HG02840 (cell line): ENCODE measurements around the gene TTC31.
"Not testable (repeated sequence)": the region's sequence is repeated elsewhere in the genome, so short reads cannot be mapped to it uniquely, and the experiment has no call there.

Experiments
- ATAC-seq: cut with Tn5 transposase; IDR thresholded peaks from one replicate; pipeline ENCODE4 v1.9.1; 2021; ENCODE audit warnings: mild to moderate bottlenecking, moderate library complexity, moderate number of reproducible peaks; ENCODE audit not compliant: unreplicated experiment, low FRiP score

Gene TTC31

DNA sequence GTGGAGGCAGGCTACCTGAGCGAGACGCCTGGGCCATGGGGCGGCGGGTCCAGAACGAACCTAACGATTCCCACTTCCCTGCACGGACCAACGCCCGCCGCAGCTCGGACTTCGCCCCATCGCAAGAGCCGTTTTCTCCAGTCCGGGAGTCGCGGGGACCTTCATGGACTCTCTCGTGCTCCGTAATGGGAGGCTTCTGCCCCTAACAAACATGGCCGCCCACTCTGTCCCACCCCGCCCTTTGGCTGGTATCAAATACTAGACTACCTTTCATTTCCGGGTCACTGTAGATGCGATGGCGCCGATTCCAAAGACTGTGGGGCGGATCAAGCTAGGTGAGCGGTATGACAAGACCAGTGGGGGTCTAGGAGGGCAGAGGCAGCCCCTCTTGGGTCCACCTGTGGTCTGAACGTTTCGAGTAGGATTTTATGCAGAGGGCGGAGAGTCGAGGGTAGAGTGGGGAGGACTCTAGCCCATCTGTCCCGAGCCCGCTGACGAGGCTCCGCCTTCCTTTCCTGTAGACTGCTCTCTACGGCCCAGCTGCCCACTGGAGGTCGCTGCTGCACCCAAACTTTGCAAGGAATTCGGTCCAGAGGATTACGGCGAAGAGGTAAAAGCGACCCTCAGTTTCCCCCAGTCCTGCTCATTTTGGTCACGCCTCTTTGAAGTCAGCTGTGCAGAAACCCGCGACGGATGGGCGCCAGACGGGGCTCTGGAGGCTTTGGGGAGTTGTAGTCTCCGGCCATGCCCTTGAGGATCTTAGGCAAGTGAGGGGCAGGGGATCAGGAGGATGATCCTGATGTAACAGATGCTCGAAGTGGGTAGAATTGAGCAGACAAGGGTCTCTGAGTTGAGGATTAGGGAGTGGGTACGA lies at the start of gene TTC31, which contains the start of gene CCDC142:
TSS of gene TTC31 (plus strand) at position 281 of the 874 bp plus-strand sequence. CDS start at position 296, 15 bp downstream.
TSS of gene CCDC142 (minus strand) at position 198 of the 874 bp plus-strand sequence. CDS start at position 37, 161 bp downstream.
- ATAC-seq: peak; percentile 90

DNA sequence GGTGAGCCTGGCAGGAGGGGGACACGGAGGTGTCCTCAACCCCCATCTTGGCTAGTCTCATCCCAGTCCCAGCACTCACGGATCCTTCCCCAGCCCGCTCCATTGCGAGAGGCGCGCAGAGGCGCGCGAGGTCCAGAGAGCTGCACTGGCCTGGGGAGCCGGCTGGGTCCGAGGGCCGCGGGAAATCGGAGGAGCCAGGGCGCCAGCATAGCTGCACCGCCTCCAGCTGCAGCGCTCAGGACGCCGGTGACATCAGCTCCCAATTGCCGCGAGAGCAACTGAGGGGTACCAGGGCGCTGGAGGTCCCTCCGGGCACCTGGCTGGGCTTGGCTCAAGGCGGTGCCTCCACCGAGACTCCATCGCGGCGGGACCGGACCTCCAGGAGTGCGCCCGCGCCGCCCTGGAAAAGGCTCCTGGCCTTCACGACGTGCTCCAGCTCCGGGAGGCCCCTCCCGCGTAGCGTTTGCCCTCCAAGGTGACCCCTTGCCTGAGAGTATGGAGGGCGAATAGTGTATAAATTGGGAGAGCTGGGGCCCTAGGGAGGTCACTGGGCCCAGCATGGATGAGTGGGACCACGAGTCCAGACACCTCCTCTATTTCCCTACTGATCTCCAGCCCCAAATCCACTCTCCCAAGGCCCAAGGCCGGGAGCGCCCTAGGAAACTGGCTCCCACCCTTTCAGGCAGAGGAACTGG lies 46.6 kb upstream of the TTC31 start:
- ATAC-seq: no peak

DNA sequence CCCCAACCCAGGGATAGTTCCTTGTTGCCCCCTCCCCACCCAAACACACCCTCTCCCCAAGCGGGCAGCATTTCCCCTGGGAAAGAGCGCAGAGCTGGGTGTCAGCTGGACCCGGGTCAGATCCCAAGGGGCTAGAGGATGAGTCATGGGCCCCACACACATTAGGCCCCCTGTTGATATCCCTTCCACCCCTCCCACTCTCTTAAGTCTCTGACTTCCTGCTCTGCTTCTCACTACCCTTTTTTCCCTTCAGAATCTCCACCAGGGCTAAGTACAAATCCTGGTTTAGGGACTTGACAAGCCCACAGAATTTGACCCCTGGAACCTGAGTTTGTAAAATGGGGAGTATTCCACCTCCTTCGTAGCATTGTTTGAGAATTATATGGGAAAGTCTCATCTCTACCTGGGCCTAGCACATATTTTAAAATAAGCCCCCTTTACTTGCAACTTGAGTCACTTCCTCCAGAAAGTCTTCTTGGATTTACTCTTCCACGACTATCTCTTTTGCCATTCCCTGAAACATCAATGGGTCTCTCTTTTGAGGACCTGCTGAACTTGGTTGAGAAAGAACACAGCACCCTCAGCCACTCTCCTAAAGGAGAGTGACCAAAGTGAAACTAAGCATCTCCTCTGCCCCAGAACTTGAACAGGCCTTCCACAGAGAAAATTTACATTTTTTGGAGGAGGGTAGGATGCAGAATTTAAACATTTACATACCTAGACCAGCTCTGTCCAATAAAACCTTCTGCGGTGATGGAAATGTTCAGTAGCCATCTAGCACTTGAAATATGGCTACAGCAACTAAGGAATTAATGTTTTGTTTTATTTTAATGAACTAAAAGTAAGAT lies 45.8 kb upstream of the TTC31 start:
- no peak for ATAC-seq

DNA sequence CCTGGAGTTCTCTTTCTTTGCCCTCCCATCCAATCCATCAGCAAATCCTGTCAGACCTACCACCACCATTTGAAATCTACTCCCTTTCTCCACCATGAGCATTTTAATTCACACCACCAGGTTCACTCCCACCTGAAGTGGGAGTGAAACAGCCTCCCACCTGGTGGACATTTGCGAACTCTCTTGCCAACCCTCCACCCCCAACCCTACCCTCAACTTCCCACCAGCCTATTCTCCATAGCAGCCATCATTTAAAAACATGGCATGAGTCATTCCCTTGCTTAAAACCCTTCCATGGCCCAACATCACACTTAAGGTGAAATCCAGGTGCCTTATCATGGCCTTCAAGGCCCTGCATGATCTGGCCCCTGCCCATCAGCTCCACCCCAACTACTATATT lies 44.6 kb upstream of the TTC31 start:
- no peak for ATAC-seq

DNA sequence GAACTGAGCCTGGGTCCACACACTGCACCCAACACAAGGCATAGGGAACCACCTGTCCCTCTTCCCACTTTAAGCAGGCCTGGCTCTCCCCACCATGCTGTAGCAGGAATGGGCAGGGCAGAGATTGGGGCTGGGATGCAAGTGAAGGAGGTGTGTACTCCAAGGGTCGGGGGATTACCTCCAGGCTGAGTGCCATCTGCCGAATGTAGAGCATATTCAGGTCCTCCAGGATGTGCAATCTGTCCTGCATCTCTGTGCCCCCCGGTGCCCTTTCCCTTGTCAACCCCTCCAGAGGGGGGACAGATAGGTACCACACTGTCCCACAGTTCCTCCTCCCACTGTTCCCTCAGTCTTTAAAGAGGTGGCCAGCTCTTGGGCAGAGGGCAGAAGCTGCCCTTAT lies 43.5 kb upstream of the TTC31 start:
- no peak for ATAC-seq

DNA sequence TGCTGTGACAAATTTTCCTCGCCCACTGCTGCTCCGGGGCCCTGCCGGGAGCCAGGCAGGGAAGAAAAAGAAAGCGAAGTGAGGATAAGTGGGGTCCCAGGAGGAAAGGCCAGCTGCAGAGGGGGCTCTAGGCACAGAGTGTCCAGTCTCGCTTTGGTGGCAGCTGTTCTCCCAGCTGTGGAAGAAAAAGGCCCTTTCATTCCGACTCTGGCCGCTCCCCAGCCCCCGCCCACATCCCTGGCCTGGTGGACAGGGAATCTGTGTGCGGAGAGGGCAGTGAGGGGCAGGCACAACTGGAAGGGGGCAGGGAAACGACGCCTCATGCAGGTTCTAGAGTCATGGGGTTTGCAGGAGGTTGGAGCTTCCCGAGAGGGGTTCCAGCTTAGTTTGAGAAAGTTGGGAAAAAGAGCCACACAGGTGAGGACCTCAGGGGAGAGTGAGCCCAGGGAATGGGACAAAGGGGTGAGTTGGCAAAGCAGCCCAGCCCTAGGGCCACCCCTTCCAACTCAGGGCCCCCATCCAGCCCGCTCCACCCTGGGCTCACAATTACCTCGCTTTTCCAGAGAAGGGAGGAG lies 43.0 kb upstream of the TTC31 start:
- no peak for ATAC-seq

DNA sequence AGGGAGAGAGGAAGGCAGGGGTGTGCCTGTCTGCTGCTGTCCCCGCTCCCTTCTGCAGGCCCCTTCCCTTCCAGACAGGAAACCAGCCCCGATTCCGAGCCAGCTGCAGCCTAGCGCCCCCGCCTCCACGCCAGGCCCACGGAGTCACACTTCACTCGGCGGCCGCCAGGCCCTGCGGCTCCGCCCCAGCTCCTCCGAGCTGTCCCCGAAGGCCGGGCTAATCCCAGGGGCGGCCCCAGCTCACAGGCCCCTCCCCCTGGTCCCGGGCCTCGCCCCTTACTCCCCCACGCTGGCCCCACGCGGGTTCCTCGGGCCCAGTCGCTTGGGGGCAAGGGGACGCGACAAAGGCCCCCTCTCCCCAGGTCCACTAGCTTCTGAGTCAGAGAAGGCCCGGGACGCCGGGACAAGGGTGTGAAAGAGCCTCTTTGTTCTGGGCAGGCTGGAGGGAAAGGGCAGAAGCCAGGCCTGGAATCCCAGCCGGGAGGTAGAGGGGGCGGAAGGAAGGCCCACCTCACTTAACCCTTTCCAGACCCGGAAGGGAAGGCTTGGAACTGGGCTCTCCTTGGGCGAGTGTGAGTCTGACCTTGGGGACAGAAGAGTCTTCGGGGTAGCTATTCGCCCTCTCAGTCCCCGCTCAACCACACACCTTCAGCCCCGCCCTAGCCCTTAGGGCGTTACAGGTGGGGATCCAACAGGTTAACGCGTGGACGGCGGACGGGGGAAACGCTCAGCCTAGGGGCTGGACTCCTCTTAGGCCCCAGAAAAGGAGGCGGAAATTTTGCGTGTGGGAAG lies 42.3 kb upstream of the TTC31 start:
- peak; percentile 52 for ATAC-seq

DNA sequence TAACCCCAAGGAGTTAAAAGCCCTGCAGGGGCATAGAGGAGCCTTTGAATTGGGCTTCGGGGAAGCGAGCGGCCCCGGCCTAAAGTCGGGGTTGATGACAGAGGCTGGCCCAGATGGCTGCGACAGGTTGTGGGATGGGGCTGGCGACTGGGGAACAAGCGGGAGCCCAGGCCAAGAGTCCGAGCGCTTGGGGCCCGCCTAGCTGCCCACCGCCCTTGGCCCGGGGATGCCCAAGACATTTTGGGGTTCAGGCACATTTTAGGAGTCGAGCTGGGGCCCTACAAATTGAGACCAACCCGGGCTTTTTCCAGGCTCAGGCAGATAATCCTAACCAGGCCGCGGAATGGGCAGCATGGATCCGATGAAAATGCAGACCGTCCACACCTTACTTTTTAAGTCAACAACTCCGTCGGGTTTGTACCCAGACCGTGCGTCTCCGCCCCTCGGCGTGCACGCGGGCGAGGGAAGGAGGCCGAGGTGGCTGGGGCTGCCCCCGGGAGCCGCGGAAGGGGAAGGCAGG lies 41.7 kb upstream of the TTC31 start:
- ATAC-seq: no peak

DNA sequence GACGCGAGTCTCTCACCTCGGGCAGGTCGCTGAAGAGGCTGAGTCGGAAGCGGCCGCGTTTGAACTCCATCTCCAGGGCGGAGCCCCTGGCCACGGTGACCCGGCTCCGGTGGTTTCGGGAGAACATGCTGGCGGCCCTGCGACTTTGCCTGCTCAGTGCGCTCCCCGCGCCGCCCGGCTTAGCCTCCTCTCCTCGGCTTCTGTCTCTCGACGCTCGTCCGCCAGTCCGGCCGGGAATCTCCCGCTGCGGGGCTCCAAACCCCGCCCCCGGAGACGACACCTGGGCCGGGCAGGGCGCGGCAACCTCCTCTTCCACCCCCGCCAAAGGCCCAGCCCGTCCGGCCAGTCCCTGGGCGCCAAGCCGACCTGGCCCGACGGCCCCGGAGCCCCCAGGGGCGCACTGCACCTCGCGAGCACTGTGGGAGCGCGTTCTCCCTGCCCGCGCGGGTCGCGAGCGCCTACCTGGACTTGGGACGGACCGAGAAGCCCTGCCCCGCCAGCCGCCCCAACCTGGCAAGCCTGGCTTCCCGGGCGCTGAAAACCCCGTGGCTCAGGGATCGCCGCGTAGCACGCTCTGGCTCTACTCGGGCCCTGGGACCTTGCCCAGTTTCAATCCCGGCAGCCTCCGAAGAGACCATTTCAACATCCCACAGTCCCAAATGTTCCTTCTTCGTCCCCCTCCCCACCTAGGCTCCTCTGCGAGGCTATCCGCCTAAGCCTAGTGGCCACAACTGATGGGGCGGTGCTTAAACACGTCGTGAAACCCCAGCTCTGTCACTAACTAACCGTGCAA lies 41.0 kb upstream of the TTC31 start, which contains the start of gene RTKN:
TSS of gene RTKN (minus strand) at position 248 of the 793 bp plus-strand sequence. CDS start at position 127, 121 bp downstream.
- no peak for ATAC-seq

DNA sequence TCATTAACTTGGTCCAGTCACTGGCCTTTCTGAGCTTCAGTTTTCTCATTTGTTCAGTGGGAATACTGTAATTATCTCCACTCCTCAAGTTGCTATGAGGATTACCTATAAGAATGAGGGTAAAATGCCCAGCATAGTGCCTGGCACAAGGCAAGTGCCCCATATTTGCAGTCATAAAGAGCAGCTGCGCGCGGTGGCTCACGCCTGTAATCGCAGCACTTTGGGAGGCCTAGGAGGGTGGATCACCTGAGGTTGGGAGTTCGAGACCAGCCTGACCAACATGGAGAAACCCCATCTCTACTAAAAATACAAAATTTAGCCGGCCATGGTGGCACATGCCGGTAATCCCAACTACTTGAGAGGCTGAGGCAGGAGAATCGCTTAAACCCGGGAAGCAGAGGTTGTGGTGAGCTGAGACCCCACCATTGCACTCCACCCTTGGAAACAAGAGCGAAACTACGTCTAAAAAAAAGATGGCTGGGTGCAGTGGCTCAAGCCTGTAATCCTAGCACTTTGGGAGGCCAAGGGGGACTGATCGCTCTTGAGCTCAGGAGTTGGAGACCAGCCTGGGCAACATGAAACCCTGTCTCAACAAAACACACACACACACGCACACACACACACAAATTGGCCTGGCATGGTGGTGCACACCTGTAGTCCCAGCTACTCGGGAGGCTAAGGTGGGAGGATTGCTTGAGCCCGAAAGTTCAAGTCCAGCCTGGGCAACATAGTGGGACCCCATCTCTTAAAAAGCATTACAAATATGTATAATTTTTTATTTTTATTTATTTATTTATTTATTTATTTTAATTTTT lies 40.2 kb upstream of the TTC31 start:
- not testable (repeated sequence) for ATAC-seq

DNA sequence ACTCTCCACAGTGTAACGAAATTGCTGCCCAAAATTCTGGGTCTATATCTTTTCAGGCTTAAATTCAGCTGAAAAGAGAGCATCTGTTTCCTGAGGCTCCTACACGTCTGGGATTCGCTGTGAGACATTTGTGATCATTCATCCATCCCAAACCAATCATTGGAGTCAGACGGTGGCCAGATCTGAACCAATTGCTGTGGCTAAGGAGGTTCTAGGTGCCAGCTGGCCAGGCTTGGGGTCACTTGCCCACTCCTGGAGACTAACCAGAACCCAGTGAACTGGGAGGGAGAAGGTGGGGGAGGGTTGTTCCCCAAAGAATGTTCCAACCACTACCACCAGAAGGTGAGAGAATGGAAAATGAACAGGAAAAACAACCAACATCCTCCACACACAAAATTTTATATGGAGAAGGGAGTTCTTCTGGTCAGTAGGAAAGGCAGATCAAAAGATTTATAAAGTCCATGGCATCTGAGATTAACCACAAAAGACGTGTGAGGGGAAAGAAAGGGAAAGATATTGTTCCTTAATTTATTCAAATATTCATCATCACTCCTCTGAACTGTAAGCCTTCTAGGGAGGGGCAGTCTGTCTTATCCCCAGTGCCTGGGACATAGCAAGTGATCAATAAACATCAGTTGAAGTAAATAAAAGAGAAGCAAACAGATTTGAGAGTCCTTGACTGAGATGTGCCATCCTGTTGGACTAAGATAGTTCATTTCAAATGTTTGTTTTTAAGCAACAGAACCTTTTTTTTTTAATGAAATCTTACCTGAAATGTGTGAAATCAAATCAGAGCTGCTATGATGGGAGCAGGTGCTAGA lies 38.2 kb upstream of the TTC31 start:
- no peak for ATAC-seq

DNA sequence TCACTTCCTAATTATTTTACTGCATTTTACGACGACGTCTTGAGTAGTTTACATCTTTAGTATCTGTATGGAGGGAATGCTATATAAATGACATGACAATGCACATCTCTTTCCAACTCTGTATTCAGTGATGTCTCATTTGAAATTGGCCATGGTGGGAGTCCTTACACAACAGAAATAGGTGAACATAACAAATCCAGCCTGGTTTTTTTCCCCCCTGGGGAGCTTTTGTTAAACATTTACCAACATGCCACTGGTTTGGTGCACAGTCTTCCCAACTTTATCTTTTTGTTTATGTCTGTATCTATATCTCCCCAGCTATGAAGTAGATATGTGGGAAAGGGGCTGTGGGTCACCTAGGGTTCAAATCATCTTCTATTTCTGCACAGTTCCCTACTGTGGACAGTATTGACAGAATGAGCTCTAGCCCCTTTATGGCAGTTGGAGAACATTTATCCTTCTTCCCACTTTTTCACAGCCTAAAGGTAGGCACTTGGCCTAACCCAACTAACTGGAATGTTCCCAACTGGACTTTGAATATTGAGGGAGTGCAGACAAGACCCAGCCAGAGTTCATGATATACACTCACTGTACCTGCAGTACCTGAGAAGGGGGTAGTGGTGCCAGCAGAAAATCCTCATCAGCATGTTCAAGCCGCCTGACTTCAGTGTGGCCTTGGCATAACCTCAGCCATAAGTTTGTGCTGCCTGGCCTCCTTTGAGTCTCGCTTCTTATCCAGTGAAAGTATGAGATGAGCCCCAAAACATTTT lies 35.5 kb upstream of the TTC31 start:
- no peak for ATAC-seq

DNA sequence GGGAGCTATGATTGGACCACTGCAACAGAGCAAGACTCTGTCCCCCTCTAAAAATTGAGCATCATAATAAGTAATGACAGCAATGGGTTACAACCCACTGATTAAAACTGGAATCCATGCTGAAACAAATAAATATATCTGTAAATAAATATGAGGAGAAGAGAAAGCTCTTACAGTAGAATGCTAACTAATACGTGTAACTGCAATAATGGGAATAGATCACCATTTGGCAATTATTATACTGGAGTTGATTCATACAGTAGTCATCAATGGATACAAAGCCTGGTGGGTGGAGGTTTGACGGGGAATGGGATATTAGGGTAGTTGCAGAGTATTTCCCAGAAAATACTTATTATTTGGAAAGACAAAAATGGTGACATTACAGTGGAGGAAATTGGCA lies 34.1 kb upstream of the TTC31 start:
- no peak for ATAC-seq

DNA sequence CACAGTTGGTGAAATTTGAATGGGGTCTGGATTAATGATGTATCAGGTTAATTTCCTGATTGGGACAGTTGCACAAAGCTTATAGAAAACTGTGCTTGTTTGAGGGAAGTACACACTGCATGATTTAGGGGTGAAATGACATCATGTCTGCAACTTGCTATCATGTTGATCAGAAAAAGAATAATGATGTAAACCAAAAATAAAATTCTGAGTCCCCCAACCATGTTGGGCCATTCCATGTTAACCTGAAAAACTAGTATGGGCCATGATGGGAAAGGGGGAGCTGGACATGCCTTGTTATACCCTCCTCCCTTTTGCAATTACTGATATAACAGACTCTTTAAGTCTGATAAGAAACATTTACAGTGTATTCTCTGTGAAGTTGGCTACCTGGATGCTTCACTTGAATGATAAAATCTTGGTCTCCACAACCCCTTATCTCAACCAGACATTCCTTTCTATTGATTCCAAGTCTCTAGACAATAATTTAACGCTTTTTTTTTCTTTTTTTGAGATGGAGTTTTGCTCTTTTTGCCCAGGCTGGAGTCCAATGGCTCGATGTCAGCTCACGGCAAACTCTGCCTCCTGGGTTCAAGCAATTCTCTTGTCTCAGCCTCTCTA lies 32.2 kb upstream of the TTC31 start:
- ATAC-seq: no peak

DNA sequence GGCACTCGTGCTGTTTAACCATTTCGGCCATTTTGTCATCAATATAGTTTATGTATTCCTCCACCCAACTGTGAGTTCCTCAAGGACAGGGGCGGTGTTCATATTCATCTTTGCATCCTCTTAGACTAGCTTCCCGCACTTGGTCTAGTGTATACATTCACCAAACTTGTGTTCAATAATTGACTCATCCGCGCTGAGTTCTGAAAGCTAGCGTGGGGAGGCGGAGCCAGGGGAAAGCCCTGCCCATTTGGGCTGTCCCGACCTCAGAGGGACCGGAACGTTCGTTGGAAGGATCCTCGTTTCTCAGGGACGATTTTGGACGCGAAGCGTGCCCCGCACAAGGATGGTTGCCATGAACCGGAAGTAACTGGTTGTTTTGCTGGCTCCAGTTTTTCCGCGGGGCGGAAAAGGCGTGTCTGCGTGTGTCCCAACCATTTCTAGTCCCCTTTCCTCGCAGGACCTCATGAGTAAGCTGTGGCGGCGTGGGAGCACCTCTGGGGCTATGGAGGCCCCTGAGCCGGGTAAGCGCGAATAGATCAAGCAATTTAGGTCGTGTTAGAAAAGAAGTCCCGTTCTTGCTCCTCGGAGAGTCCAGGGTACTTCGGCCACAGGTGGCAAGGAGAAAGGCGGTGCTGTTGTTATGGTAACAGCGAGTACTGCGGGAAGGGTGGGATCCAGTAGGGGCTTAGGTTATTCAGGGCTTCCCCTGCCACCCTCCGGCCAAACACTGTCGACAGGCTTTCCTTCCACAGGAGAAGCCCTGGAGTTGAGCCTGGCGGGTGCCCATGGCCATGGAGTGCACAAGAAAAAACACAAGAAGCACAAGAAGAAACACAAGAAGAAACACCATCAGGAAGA lies 28.0 kb upstream of the TTC31 start, which contains the start of gene INO80B:
TSS of gene INO80B (plus strand) at position 434 of the 858 bp plus-strand sequence. CDS start at position 464, 30 bp downstream.
- ATAC-seq: peak; percentile 47
